ENCODE data around the gene ZNRF4. TPM values are rescaled to one million over a fixed set of nuclear protein-coding genes. Genes with fewer than 3 reads are reported as not detected.

Gene ZNRF4
- total RNA-seq, 4 donors from 2014 or later = not detected

DNA sequence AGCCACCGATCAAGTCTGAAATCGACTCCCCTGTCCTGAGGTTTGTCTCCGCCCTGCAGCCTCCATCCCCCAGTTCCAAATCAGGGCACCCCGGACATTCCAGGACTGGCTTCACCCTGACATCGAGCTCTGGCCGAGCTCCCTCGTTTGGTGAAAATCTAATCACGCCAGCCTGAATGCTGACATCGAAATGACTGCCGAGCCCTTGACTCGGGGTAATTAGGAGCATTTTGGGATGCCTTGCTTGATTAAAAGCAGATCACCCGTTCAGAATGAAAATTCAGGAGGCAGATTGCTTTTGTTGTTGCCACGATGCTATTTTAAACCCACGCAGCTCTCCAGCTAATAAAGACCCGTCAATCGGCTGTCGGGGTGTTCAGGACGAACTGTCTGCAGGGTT lies 34.3 kb downstream of the ZNRF4 start:
- TF ChIP-seq, protein P1, sequence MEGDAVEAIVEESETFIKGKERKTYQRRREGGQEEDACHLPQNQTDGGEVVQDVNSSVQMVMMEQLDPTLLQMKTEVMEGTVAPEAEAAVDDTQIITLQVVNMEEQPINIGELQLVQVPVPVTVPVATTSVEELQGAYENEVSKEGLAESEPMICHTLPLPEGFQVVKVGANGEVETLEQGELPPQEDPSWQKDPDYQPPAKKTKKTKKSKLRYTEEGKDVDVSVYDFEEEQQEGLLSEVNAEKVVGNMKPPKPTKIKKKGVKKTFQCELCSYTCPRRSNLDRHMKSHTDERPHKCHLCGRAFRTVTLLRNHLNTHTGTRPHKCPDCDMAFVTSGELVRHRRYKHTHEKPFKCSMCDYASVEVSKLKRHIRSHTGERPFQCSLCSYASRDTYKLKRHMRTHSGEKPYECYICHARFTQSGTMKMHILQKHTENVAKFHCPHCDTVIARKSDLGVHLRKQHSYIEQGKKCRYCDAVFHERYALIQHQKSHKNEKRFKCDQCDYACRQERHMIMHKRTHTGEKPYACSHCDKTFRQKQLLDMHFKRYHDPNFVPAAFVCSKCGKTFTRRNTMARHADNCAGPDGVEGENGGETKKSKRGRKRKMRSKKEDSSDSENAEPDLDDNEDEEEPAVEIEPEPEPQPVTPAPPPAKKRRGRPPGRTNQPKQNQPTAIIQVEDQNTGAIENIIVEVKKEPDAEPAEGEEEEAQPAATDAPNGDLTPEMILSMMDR (IDR thresholded peaks at IDR 0.05; ENCODE audit: low read depth) = no peak

DNA sequence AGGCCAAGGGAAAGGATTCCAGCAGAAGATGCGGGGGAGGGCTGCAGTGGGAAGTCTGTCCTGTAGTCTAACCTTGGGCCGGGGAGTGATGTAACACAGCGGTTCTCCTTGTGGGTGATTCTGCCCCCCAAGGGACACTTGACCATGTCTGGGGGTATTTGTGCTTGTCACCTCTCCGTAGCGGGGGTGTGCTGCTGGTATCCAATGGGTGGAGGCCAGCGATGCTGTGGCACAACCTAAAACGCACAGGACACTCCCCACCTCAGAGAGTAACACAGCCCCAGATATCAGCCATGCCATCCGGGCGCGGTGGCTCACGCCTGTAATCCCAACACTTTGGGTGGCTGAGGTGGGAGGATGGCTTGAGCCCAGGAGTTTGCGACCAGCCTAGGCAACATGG lies 36.3 kb downstream of the ZNRF4 start:
- TF ChIP-seq, protein P1 (IDR thresholded peaks at IDR 0.05; ENCODE audit: low read depth) = no peak

DNA sequence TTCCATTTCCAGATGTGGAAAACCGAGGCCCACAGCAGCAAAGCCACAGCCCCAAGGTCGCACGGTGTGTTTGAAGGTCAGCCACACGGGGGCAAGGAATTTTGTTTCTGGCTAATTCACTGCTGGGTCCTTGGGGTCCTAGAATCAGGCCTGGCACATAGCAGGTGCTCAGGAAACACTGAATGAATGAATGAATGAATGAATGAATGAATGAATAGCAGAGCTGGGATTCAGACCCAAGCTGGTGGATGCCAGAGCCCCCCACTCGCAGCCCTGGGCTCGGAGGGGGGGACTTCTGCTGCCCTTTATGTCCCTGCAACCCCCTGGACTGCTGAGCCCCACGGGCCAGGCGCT lies 37.0 kb downstream of the ZNRF4 start:
- TF ChIP-seq, protein P1 (IDR thresholded peaks at IDR 0.05; ENCODE audit: low read depth) = no peak

DNA sequence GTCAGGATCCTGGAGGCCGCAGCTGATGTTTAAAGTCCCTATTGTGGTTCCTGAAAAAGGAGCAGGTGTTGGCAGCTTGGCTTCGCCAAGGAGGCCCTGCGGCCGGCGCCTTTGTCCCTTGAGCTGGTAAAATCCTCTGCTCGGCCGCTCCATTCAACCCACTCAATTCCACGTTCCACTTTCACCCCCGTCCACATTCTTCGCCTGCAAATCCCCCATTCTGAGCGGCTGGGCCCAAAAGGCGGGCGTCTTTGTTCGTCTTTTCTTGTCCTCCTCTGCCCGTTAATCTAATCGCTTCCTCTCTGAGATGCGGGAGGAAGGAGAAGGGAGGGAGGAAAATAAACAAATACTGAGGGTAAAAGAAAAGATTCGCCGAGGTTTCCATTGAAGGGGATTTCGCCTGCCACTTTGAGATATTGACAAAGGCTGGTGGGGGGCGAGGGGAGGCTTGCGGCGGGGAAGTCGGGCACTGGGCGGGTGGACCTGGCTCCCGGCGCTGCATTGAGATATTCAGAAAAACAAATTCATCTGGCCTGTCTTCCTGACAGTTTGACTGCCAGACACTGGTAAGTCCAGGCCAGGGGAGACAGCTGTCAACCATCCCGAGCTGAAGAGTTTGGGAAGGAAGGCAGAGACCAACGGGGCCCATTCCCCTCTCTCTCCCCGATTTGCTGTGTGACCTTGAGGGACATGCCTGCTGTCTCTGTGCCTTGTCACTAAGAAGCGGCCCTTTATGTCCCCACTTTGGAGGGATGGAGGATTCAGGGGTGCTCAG lies 37.6 kb downstream of the ZNRF4 start:
- TF ChIP-seq, protein P1 (IDR thresholded peaks at IDR 0.05; ENCODE audit: low read depth) = no peak

DNA sequence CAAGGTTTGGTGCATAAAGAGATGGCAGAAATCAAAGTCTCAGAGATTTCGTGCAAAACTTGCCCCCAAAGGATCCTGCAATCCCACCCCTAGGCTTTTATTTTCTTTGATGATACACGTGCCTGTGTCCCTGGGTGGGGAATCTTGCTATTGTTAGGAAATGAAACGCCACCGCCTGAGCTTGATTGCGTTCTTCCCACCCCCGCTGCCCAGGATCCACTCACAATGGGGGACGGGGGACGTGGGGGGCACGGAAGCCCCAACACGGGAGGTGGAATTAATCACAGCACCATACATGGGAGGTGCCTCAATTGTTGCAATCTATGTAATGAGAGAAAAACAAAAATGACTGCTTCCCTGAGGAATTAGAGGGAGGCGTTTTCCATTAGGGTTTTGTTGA lies 39.6 kb downstream of the ZNRF4 start:
- TF ChIP-seq, protein P1 (IDR thresholded peaks at IDR 0.05; ENCODE audit: low read depth) = no peak

DNA sequence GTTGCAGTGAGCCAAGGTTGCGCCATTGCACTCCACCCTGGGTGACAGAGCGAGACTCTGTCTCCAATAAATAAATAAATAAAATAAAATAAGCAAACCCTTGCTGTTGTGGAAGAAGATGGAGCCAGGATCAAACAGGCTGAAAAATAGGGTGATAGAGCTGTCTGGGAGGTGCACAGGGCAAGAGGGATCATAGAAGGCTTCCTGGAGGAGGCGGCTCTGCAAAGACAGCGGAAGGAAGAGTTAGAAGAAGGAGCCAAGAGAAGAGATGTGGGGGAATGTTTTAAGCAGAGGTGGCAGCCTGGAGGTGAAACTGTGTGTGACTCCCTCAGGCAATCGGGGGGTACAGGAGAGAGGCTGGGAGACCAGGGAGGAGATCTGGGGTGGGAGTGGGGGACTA lies 40.6 kb downstream of the ZNRF4 start:
- TF ChIP-seq, protein P1 (IDR thresholded peaks at IDR 0.05; ENCODE audit: low read depth) = no peak

DNA sequence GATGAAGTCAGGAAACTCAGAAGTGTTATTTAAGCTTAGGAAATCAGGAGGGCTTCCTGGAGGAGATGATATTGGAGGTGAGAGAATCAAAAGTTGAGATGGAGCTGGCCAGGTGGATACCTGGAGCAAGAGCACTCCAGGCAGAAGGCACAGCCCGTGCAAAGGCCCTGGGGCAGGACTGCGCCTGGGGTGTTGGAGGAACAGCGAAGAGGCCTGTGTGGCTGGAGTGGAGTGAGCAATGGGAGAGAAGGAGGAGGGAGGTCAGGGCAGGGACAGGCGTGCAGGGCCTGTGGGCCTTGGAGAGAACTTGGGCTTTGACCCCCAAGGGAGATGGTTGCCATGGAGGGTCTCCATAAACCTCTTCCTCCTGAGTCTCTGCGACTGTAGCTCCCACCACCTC lies 42.1 kb downstream of the ZNRF4 start:
- TF ChIP-seq, protein P1 (IDR thresholded peaks at IDR 0.05; ENCODE audit: low read depth) = no peak
